ENCODE data around the gene APH1B. TPM values are rescaled to one million over a fixed set of nuclear protein-coding genes. Genes with fewer than 3 reads are reported as not detected.

APH1B gene
- total RNA-seq, 1 donor from 2014 or later = 28.2 TPM

GRCh38 chr15:63354821-63355650 lies 77.6 kb downstream of the APH1B start:
- no peak for DNase-seq

GRCh38 chr15:63357061-63357460 lies 79.7 kb downstream of the APH1B start:
- DNase-seq = no peak

GRCh38 chr15:63357731-63358130 lies 80.3 kb downstream of the APH1B start:
- DNase-seq = no peak

GRCh38 chr15:63358241-63359029 lies 81.0 kb downstream of the APH1B start:
- DNase-seq = no peak

Other genes with a start within 250 kb of the APH1B start
- 309 and 334 TPM in 2 replicates for gene TPM1, start 234.9 kb upstream of the APH1B start, total RNA-seq
- gene LACTB, start 155.7 kb upstream of the APH1B start, total RNA-seq = 45.1 and 47.1 TPM in 2 replicates
- gene RPS27L, start 120.1 kb upstream of the APH1B start, total RNA-seq = 285 and 407 TPM in 2 replicates
- 81.5 and 95.7 TPM in 2 replicates for gene RAB8B, start 88.0 kb upstream of the APH1B start, total RNA-seq
- gene CA12, start 104.2 kb downstream of the APH1B start, total RNA-seq = 0.68 and 0.79 TPM in 2 replicates
- gene USP3, start 227.0 kb downstream of the APH1B start, total RNA-seq = 39.7 and 47.6 TPM in 2 replicates

Data from dermis blood vessel endothelial cell (primary cell).